Stomach (tissue), 4 donors: ENCODE data around the gene CCSER1.

Experiments used
- POLR2A ChIP-seq, 4 donors: fragments of 450-650 bp; IDR thresholded peaks; one replicate each; pipeline ENCODE4 v1.6.1; 2016; ENCODE audit warnings: antibody characterized with exemption in 4 of 4, control low read depth in 2 of 4, mild to moderate bottlenecking in 1 of 4, moderate library complexity in 1 of 4
- POLR2AphosphoS5 ChIP-seq, 3 donors: sonication (generic); formaldehyde crosslinking; IDR thresholded peaks; one replicate each; pipeline ENCODE4 v1.6.1; 2016; ENCODE audit warnings: antibody characterized with exemption in 3 of 3
- TF ChIP-seq, protein P1 (sequence below), 7 experiments: fragments of 450-650 bp in 4 of 7; fragments of 200-600 bp in 3 of 7; sonication (generic) in 3 of 7; IDR thresholded peaks; one replicate each; pipeline ENCODE4 v1.5.1; 2016 to 2019; ENCODE audit warnings: antibody characterized with exemption in 7 of 7, control low read depth in 2 of 7, mild to moderate bottlenecking in 1 of 7

DNA sequence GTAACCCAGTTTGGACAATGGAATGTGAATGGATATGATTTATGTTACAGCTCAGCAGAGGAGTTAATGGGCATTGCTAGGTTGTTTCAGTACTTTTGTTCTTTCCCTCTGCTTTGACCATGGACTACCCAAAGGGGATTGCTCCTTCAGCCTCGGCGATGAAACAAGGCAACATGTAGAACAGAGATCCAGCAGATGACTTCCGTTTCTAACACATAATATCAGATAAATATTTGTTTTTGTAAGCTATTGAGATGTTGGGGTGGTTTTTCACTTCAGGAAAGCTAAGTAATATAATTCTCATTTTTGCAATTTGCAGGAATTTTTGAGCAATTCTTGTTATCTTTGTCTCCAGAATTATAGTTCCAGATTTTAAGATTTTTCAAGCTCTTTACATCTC, 1241.9 kb downstream of the CCSER1 start:
- TF ChIP-seq, protein P1, sequence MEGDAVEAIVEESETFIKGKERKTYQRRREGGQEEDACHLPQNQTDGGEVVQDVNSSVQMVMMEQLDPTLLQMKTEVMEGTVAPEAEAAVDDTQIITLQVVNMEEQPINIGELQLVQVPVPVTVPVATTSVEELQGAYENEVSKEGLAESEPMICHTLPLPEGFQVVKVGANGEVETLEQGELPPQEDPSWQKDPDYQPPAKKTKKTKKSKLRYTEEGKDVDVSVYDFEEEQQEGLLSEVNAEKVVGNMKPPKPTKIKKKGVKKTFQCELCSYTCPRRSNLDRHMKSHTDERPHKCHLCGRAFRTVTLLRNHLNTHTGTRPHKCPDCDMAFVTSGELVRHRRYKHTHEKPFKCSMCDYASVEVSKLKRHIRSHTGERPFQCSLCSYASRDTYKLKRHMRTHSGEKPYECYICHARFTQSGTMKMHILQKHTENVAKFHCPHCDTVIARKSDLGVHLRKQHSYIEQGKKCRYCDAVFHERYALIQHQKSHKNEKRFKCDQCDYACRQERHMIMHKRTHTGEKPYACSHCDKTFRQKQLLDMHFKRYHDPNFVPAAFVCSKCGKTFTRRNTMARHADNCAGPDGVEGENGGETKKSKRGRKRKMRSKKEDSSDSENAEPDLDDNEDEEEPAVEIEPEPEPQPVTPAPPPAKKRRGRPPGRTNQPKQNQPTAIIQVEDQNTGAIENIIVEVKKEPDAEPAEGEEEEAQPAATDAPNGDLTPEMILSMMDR (IDR thresholded peaks at IDR 0.05) = no peak
- TF ChIP-seq POLR2A (IDR thresholded peaks at IDR 0.05) = no peak
- TF ChIP-seq POLR2AphosphoS5 (IDR thresholded peaks at IDR 0.05) = no peak
